Measurements from ENCODE around the gene FIGNL2.
"Not testable (repeated sequence)": the region's sequence is repeated elsewhere in the genome, so short reads cannot be mapped to it uniquely, and the experiment has no call there.

Gene FIGNL2

DNA sequence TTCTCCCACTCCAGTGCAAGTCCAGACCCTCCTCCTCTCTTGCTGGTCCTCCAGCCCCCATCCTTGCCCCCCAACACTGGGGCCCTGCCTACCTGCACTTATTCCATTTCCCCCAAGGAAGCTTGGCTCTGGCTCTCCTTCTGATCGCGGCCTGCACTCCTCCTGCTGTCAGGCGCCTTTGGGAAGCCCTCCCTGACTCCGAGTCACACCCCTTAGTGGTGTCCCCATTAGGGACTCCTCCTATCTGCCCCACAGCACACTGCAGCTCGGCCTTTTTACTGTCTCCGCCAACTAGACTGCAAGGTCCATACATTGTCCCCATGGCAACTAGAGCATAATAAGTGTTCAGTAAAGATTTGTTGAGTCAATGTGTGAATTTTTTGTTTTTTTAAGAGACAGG, 32.9 kb downstream of the FIGNL2 start:
- no peak for DNase-seq (ENCODE audit: low read depth)

DNA sequence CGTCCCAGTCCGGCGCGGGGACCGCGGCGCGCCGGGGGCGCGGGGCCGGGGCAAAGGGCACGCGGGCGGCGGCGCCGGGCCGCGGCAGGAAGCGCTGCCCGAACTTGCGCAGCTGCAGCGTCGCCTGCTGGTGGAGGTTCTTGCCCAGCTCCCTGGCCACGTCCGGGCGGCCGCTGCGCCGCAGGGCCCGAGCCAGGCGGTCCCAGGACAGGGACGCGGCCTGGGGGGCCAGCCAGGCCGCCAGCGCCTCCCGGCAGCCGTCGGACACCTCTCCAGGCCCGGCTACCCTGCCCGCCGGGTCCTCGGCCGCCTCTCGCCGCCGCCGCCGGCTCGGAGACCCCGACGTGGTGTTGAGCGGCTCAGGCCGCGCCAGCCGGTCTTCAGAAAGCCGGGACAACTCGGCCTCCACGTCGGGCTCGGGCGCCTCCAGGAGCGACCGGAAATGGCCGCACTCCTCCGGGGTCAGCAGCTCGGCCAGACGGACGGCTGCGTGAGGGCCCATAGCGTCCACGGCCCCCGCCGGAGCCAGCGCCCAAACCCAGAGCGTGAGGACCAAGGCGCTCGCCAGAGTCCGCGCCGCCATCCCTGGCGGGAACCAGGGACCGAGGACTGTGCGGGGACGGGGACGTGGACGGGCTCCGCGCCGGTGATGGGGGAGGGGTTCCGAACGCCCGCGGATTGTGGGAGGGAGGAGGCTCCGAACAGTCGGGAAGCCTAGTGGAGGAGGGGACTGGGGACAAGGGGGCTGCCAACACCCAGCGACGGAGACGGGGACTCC, 34.0 kb downstream of the FIGNL2 start:
- peak; percentile 56 for DNase-seq (ENCODE audit: low read depth)

- no peak for DNase-seq (ENCODE audit: low read depth)
These were observed 34.6 kb downstream of the FIGNL2 start for GRCh38 chr12:51813931-51814310.

DNA sequence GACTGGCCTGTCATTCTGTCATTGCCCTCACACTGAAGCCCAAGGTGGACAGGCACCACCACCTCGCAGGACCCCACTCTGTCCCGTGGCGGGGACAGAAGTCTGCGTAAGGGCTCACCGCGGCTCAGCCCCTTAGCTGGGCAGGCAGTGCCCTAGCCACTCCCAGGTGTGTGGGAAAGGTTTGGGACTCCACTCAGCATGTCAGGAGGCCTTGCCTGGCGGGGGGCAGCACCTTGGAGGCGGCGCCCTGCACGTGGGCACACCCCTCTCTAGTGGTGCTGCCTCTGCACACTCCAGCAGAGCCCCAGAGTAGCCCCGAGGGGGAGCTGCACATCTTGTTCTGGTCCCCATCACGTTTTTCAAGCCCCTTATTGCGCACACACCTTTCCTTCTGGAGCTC, 35.6 kb downstream of the FIGNL2 start:
- no peak for DNase-seq (ENCODE audit: low read depth)

GRCh38 chr12:51811203-51812202, 37.0 kb downstream of the FIGNL2 start:
- no peak for DNase-seq (ENCODE audit: low read depth)

DNA sequence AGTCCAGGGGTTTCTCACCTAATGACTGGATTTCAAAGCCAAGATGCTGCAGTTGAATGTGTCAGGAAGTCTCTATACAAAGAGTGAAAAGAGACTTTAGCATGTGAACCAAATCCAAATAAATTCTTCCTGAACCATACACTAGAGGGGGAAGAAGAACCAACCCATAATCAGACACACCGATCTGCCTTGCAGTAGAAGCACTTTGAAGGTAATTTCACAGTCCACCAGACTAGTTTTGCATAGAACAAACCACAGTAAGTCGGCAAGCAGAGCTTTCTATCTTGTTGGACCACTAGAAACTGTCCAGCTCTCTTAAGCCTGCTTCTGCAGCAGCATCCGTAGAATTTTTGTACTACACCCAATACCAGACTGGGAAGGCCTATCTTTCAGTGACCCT, 39.3 kb downstream of the FIGNL2 start:
- DNase-seq (ENCODE audit: low read depth): no peak

DNA sequence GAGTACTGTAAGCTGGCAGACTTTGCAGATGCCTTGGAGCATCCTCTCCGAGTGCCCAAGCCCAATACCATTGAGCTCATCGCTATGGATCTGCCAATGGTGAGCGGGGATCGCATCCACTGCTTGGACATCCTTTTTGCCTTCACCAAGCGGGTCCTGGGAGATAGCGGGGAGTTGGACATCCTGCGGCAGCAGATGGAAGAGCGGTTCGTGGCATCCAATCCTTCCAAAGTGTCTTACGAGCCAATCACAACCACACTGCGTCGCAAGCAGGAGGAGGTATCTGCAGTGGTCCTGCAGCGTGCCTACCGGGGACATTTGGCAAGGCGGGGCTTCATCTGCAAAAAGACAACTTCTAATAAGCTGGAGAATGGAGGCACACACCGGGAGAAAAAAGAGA, 41.6 kb downstream of the FIGNL2 start:
- no peak for DNase-seq (ENCODE audit: low read depth)

- no peak for DNase-seq (ENCODE audit: low read depth)
These were observed 47.5 kb downstream of the FIGNL2 start for GRCh38 chr12:51801027-51801426.

- DNase-seq (ENCODE audit: low read depth): no peak
These were observed 50.0 kb downstream of the FIGNL2 start for GRCh38 chr12:51798501-51798900.

DNA sequence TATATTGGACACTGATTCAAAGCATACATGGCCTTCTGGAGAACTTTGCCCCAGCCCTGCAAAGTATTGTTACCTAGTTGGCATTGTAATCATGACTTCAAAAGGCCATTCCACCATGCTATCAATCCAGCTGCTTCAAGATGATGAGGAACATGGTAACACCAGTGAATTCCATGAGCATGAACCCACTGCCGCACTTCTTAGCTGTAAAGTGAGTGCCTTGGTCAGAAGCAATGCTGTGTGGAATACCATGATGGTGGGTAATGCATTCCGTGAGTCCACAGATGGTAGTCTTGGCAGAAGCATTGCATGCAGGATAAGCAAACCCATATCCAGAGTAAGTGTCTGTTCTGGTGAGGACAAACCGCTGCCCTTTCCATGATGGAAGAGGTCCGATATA, 50.5 kb downstream of the FIGNL2 start:
- DNase-seq (ENCODE audit: low read depth): not testable (repeated sequence)

GRCh38 chr12:51797301-51797700, 51.2 kb downstream of the FIGNL2 start:
- DNase-seq (ENCODE audit: low read depth): no peak

GRCh38 chr12:51793201-51793600, 55.3 kb downstream of the FIGNL2 start:
- DNase-seq (ENCODE audit: low read depth): no peak

- DNase-seq (ENCODE audit: low read depth): no peak
These were observed 56.1 kb downstream of the FIGNL2 start for GRCh38 chr12:51792417-51792816.

DNA sequence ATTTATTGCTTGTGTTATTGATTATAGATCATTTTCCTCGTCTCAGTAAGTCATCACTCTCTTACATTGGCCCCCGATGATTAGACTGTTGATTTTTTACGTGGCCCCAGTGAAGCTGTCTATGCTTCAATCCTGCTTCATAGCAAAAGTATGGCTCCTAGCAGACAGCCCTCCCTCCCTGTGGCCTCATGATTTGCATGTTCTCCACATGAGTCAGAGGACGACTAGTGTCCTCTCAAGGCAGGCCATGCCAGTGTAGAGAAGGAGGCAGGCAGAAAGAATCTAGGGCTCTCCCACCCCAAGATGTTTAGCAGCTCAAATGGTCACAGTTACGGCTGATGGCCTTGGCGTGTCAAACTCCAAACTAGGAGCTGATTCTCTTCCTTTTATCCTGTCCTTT, 59.6 kb downstream of the FIGNL2 start:
- no peak for DNase-seq (ENCODE audit: low read depth)

GRCh38 chr12:51785906-51786305, 62.6 kb downstream of the FIGNL2 start:
- no peak for DNase-seq (ENCODE audit: low read depth)

GRCh38 chr12:51784688-51785087, 63.8 kb downstream of the FIGNL2 start:
- no peak for DNase-seq (ENCODE audit: low read depth)

DNA sequence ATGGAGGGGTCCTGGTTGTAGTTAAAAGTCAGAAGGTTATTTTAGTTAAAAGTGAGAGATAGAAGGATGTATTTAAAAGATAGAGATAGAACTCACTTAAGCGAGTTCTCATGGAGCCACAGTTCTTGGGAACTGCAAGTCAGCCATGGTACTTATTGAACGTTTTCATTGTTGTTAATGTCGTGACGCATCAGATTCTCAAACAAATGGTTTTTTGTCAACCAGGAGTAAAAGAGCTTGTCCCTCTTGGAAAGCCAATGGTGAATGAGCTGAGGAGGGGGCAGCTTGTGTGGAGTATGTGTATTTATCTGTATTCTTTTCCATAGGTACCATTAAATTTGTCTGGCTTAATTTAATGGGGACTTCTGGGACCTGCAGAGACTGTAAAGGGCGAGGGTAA, 68.6 kb downstream of the FIGNL2 start:
- no peak for DNase-seq (ENCODE audit: low read depth)

- no peak for DNase-seq (ENCODE audit: low read depth)
These were observed 70.5 kb downstream of the FIGNL2 start for GRCh38 chr12:51777973-51778372.

DNA sequence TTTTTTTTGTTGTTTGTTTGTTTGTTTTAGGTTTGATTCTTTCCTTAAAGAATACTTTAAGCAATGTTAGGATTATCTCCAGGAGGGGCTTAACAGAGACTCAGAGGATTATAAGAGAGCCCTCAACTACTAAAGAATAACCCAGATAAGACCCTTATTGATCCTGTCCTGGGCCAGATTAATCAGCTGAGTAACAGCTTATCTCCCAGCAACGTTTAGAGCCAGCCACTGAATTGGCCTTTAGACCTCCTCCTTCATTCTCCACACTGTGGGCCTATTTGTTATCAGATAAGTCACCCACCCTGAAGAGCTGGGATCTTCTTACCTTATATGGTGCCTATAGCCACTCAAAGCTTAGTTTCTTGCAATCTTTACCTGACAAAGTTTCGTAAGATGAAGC, 71.1 kb downstream of the FIGNL2 start:
- no peak for DNase-seq (ENCODE audit: low read depth)

DNA sequence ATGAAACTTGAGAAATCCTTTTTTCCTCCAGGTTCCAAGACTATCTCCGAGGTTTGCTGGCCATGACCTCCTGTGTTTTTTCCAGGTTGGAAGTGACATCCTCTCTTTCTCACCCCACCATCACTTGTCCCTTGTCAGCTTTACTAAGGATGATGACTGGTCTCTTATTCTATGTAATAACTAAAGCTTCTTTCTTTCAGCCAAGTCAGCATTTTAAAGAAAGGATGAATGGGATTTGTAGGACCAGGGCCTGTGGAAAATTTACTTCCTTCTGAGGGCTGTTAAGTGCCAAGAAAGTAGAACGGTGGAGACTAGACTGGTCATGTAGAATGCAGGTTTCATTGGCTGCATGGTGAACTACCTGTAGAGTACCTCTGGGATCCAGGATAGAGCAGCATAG, 73.6 kb downstream of the FIGNL2 start:
- no peak for DNase-seq (ENCODE audit: low read depth)

DNA sequence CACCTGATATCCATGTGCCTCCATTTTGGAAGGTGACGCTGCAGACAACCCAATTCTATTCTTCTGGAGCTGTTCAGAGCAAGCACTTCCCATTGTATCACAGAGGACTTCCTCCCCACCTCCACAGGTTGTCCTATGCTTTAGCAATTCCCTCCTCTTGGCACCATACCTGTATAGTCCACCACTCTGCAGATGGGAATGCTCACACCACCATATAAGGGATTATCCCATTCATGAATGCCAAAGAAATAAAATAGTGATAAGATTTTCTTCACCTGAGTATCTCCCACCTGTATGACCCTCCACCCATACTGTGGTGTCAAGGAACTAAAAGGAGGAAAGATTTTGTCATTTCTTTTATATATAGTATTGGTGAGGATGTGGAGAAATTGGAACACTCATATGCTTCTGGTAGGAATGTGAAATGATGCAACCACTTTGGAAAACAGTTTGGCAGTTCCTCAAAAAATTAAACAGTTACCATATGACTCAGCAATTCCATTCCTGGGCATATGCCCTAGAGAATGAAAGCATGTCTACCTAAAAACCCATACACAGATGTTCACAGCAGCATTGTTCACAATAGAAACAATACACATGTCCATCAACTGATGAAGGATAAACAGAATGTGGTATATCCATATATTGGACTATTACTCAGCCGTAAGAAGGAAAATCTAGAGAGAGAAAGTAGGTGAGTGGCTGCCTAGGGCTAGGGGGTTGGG, 75.2 kb downstream of the FIGNL2 start:
- peak; percentile 81 for DNase-seq (ENCODE audit: low read depth)

- no peak for DNase-seq (ENCODE audit: low read depth)
These were observed 77.5 kb downstream of the FIGNL2 start for GRCh38 chr12:51771008-51771407.

All from fibroblast of the conjunctiva (primary cell).